Measurements from ENCODE around the gene TSPOAP1.

TSPOAP1 gene

GRCh38 chr17:58370716-58371115, 42.1 kb upstream of the TSPOAP1 start:
- Histone ChIP-seq H3K27ac (ENCODE audit: low read length) (no peak overlapping the region), H3K36me3 (ENCODE audit: control insufficient read depth in 2 of 2, insufficient read depth in 2 of 2, low read length in 2 of 2) (no peaks in the 10 kb centered on the region), H3K27me3 (ENCODE audit: control insufficient read depth in 1 of 2, insufficient read depth in 2 of 2, low read length in 2 of 2) (no peaks in the 10 kb centered on the region), H3K9ac (ENCODE audit: low read length in 2 of 2) (no peak overlapping the region), H3K9me3 (ENCODE audit: control insufficient read depth in 2 of 2, low read length in 2 of 2) (no peaks in the 10 kb centered on the region), H3K4me1 (ENCODE audit: control insufficient read depth, insufficient read depth, low read length) (no peaks in the 10 kb centered on the region), H3K4me3 (ENCODE audit: low read length in 2 of 2) (no peak overlapping the region)

GRCh38 chr17:58370309-58370708, 41.7 kb upstream of the TSPOAP1 start:
- Histone ChIP-seq H3K4me1 (ENCODE audit: control insufficient read depth, insufficient read depth, low read length) (peaks cover 2% of the 10 kb centered on the region), H3K27ac (ENCODE audit: low read length) (no peak overlapping the region), H3K9me3 (ENCODE audit: control insufficient read depth in 2 of 2, low read length in 2 of 2) (no peaks in the 10 kb centered on the region), H3K27me3 (ENCODE audit: control insufficient read depth in 1 of 2, insufficient read depth in 2 of 2, low read length in 2 of 2) (no peaks in the 10 kb centered on the region), H3K36me3 (ENCODE audit: control insufficient read depth in 2 of 2, insufficient read depth in 2 of 2, low read length in 2 of 2) (no peaks in the 10 kb centered on the region), H3K9ac (ENCODE audit: low read length in 2 of 2) (no peak overlapping the region), H3K4me3 (ENCODE audit: low read length in 2 of 2) (no peak overlapping the region)

GRCh38 chr17:58369214-58370031, 40.8 kb upstream of the TSPOAP1 start:
- no peak overlapping the region for H3K9ac ChIP-seq (ENCODE audit: low read length in 2 of 2)
- peaks cover 2% of the 10 kb centered on the region for H3K4me1 ChIP-seq (ENCODE audit: control insufficient read depth, insufficient read depth, low read length)
- no peaks in the 10 kb centered on the region for H3K27me3 ChIP-seq (ENCODE audit: control insufficient read depth in 1 of 2, insufficient read depth in 2 of 2, low read length in 2 of 2)
- no peaks in the 10 kb centered on the region for H3K36me3 ChIP-seq (ENCODE audit: control insufficient read depth in 2 of 2, insufficient read depth in 2 of 2, low read length in 2 of 2)
- H3K9me3 ChIP-seq (ENCODE audit: control insufficient read depth in 2 of 2, low read length in 2 of 2), result no peaks in the 10 kb centered on the region
- no peak overlapping the region for H3K27ac ChIP-seq (ENCODE audit: low read length)
- H3K4me3 ChIP-seq (ENCODE audit: low read length in 2 of 2), result no peak overlapping the region

- Histone ChIP-seq H3K4me1 (ENCODE audit: control insufficient read depth, insufficient read depth, low read length) (peaks cover 2% of the 10 kb centered on the region), H3K27ac (ENCODE audit: low read length) (no peak overlapping the region), H3K27me3 (ENCODE audit: control insufficient read depth in 1 of 2, insufficient read depth in 2 of 2, low read length in 2 of 2) (no peaks in the 10 kb centered on the region), H3K9me3 (ENCODE audit: control insufficient read depth in 2 of 2, low read length in 2 of 2) (no peaks in the 10 kb centered on the region), H3K36me3 (ENCODE audit: control insufficient read depth in 2 of 2, insufficient read depth in 2 of 2, low read length in 2 of 2) (no peaks in the 10 kb centered on the region), H3K9ac (ENCODE audit: low read length in 2 of 2) (no peak overlapping the region), H3K4me3 (ENCODE audit: low read length in 2 of 2) (no peak overlapping the region)
Measured at GRCh38 chr17:58368860-58369213, 40.2 kb upstream of the TSPOAP1 start.

DNA sequence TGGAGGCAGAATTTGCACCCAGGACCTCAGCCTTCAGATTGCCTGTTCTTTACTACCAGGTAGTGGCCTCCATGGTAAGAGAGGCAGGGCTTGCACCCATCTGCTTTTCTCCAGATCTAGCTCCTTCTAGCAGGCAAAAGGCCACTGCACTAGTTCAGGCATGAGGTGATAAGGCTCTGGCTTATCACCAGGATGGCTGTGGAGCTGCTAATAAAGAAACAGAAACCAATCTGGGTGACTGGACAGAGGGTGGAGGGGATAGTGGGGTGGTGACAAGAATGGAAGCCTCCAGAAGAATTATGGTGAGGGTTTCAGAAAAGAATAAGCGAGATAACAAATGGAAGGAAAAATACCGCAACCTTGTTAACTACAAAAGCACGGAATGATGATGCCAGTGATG, 38.9 kb upstream of the TSPOAP1 start:
- no peaks in the 10 kb centered on the region for H3K9me3 ChIP-seq (ENCODE audit: control insufficient read depth in 2 of 2, low read length in 2 of 2)
- no peak overlapping the region for H3K27ac ChIP-seq (ENCODE audit: low read length)
- no peak overlapping the region for H3K4me3 ChIP-seq (ENCODE audit: low read length in 2 of 2)
- H3K4me1 ChIP-seq (ENCODE audit: control insufficient read depth, insufficient read depth, low read length), result peaks cover 2% of the 10 kb centered on the region
- peaks cover 0 to 6% of the 10 kb centered on the region in 2 donors for H3K27me3 ChIP-seq (ENCODE audit: control insufficient read depth in 1 of 2, insufficient read depth in 2 of 2, low read length in 2 of 2)
- H3K9ac ChIP-seq (ENCODE audit: low read length in 2 of 2), result no peak overlapping the region
- H3K36me3 ChIP-seq (ENCODE audit: control insufficient read depth in 2 of 2, insufficient read depth in 2 of 2, low read length in 2 of 2), result no peaks in the 10 kb centered on the region

DNA sequence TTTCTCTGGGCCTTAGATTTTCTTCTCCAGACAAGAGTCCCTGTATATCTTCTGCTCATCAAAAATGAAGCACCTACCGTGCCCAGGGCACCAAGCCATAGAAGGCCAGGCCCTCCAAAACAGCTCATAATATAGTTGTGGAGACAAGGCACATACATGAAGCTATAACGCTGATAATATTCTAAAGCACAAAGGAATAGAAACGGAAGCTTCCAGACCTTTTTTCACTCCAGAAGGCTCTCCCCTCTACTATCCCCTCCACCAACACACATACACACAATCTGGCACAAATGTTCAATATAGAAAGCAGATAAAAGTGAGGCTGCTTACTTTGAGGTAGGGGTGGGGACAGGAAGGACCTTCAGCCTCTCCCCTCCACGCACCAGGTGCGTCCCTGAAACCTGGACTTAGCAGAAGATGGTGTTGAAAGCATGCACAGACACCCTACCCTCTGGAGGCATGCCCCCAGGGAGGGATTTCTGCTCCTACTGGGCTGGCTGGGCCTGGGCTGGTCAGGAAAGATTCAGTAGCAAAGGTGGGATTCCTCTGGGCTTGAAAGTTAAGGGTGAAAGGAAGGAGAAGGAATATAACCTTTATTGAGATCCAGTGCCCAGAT, 37.5 kb upstream of the TSPOAP1 start:
- no peaks in the 10 kb centered on the region for H3K36me3 ChIP-seq (ENCODE audit: control insufficient read depth in 2 of 2, insufficient read depth in 2 of 2, low read length in 2 of 2)
- peaks cover 2% of the 10 kb centered on the region for H3K4me1 ChIP-seq (ENCODE audit: control insufficient read depth, insufficient read depth, low read length)
- no peak overlapping the region for H3K9ac ChIP-seq (ENCODE audit: low read length in 2 of 2)
- H3K27ac ChIP-seq (ENCODE audit: low read length), result no peak overlapping the region
- H3K4me3 ChIP-seq (ENCODE audit: low read length in 2 of 2), result no peak overlapping the region
- peaks cover 0 to 6% of the 10 kb centered on the region in 2 donors for H3K27me3 ChIP-seq (ENCODE audit: control insufficient read depth in 1 of 2, insufficient read depth in 2 of 2, low read length in 2 of 2)
- H3K9me3 ChIP-seq (ENCODE audit: control insufficient read depth in 2 of 2, low read length in 2 of 2), result no peaks in the 10 kb centered on the region

DNA sequence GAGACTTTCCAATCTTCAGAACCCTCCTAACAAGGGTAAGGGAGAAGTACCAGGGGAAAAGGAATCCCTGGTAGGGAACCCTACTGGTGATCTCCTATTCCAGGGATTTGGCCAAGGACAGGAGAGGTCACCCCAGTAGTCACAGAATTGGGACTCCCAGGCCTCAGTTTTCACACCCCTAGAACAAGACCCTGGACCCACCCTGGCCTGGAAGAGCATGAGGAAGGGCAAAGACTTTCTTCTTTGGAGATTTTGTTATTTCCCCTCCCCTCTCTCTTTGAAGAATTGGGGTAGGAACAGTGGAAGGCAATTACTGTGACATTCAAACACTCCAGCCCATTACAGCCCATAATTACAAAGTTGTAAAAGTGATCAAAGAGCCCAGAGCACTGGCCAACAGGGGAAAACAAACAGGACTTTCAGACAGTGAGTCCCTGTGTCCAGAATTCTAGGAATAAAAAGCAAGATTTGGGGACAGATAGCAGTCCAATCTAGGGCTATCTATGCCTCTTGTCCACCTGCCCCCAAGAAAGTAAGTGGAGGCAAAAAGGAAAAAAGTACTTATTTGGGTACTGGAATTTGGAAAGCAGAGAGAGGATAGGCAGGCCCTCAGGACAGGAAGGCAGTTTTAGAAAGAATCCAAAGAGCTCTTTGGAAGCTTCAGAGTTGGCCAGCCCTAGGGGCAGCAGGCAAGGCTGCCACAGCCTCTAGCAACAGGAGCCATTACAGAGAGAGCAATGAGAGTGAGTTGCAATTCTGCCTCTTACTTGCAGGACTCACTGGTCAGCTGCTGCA, 36.8 kb upstream of the TSPOAP1 start:
- H3K9me3 ChIP-seq (ENCODE audit: control insufficient read depth in 2 of 2, low read length in 2 of 2), result no peaks in the 10 kb centered on the region
- peaks cover 2% of the 10 kb centered on the region for H3K4me1 ChIP-seq (ENCODE audit: control insufficient read depth, insufficient read depth, low read length)
- H3K9ac ChIP-seq (ENCODE audit: low read length in 2 of 2), result no peak overlapping the region
- no peak overlapping the region for H3K4me3 ChIP-seq (ENCODE audit: low read length in 2 of 2)
- no peaks in the 10 kb centered on the region for H3K36me3 ChIP-seq (ENCODE audit: control insufficient read depth in 2 of 2, insufficient read depth in 2 of 2, low read length in 2 of 2)
- H3K27ac ChIP-seq (ENCODE audit: low read length), result no peak overlapping the region
- H3K27me3 ChIP-seq (ENCODE audit: control insufficient read depth in 1 of 2, insufficient read depth in 2 of 2, low read length in 2 of 2), result peaks cover 0 to 6% of the 10 kb centered on the region in 2 donors

- no peak overlapping the region for H3K27ac ChIP-seq (ENCODE audit: low read length)
- H3K4me1 ChIP-seq (ENCODE audit: control insufficient read depth, insufficient read depth, low read length), result peaks cover 2% of the 10 kb centered on the region
Measured at GRCh38 chr17:58364270-58364942, 35.8 kb upstream of the TSPOAP1 start.

GRCh38 chr17:58363457-58364185, 35.0 kb upstream of the TSPOAP1 start:
- Histone ChIP-seq H3K4me3 (ENCODE audit: low read length in 2 of 2) (no peak overlapping the region), H3K4me1 (ENCODE audit: control insufficient read depth, insufficient read depth, low read length) (peaks cover 2% of the 10 kb centered on the region), H3K9me3 (ENCODE audit: control insufficient read depth in 2 of 2, low read length in 2 of 2) (no peaks in the 10 kb centered on the region), H3K27ac (ENCODE audit: low read length) (no peak overlapping the region), H3K9ac (ENCODE audit: low read length in 2 of 2) (no peak overlapping the region), H3K27me3 (ENCODE audit: control insufficient read depth in 1 of 2, insufficient read depth in 2 of 2, low read length in 2 of 2) (peaks cover 0 to 6% of the 10 kb centered on the region in 2 donors), H3K36me3 (ENCODE audit: control insufficient read depth in 2 of 2, insufficient read depth in 2 of 2, low read length in 2 of 2) (no peaks in the 10 kb centered on the region)

More at GRCh38 chr17:58364270-58364942, 35.8 kb upstream of the TSPOAP1 start:
- Histone ChIP-seq H3K27me3 (ENCODE audit: control insufficient read depth in 1 of 2, insufficient read depth in 2 of 2, low read length in 2 of 2) (peaks cover 0 to 6% of the 10 kb centered on the region in 2 donors), H3K9me3 (ENCODE audit: control insufficient read depth in 2 of 2, low read length in 2 of 2) (no peaks in the 10 kb centered on the region), H3K4me3 (ENCODE audit: low read length in 2 of 2) (no peak overlapping the region), H3K36me3 (ENCODE audit: control insufficient read depth in 2 of 2, insufficient read depth in 2 of 2, low read length in 2 of 2) (no peaks in the 10 kb centered on the region), H3K9ac (ENCODE audit: low read length in 2 of 2) (no peak overlapping the region)

All from stomach smooth muscle (tissue), 2 donors.